Natural killer cell (primary cell): ENCODE data around the gene CGRRF1. TPM values are rescaled to one million over a fixed set of nuclear protein-coding genes. Genes with fewer than 3 reads are reported as not detected.

Source experiments
- ATAC-seq, 3 donors: fragments of 150-1000 bp in 2 of 3; fragments of 200-7000 bp in 1 of 3; cut with Tn5 transposase; 1 replicate in 1 of 3; 2 replicates in 2 of 3; pipeline ENCODE4 v1.10.0; 2021; ENCODE audit warnings: mild to moderate bottlenecking in 2 of 3, moderate library complexity in 2 of 3
- DNase-seq, 2 donors: peaks; one replicate each; pipeline versions ENCODE4 v3.0.0 to v3.0.0-alpha.2; 2013 to 2021; ENCODE audit warnings: mixed read lengths in 1 of 2
- H3K27ac ChIP-seq: one replicate; pipeline ENCODE4 v1.5.1; 2013; ENCODE audit warnings: mild to moderate bottlenecking, low read length
- H3K27me3 ChIP-seq: one replicate; pipeline ENCODE4 v1.6.1; 2013; ENCODE audit warnings: low read length; ENCODE audit not compliant: control insufficient read depth, insufficient read depth
- H3K36me3 ChIP-seq: one replicate; pipeline ENCODE4 v1.6.1; 2013; ENCODE audit warnings: low read length; ENCODE audit not compliant: control insufficient read depth, insufficient read depth
- H3K4me1 ChIP-seq: one replicate; pipeline ENCODE4 v1.6.1; 2013; ENCODE audit warnings: low read length; ENCODE audit not compliant: control insufficient read depth, insufficient read depth
- H3K4me3 ChIP-seq: one replicate; pipeline ENCODE4 v1.5.1; 2013; ENCODE audit warnings: low read length
- H3K9me3 ChIP-seq: one replicate; pipeline ENCODE4 v1.6.1; 2013; ENCODE audit warnings: low read length; ENCODE audit not compliant: control insufficient read depth, insufficient read depth
- H3K27ac Mint-ChIP-seq, 2 donors: one replicate each; pipeline ENCODE4 v1.8.0; 2022; ENCODE audit warnings: mild to moderate bottlenecking in 2 of 2, mixed read lengths in 2 of 2, moderate library complexity in 1 of 2
- H3K27me3 Mint-ChIP-seq, 2 donors: one replicate each; pipeline ENCODE4 v1.8.0; 2022; ENCODE audit warnings: low read depth in 2 of 2, mixed read lengths in 2 of 2
- H3K36me3 Mint-ChIP-seq: one replicate; pipeline ENCODE4 v1.8.0; 2022; ENCODE audit warnings: mixed read lengths
- H3K4me1 Mint-ChIP-seq, 2 donors: one replicate each; pipeline ENCODE4 v1.8.0; 2022; ENCODE audit warnings: mixed read lengths in 2 of 2
- H3K4me3 Mint-ChIP-seq: one replicate; pipeline ENCODE4 v1.8.0; 2022; ENCODE audit warnings: mild to moderate bottlenecking, moderate library complexity, mixed read lengths
- H3K9me3 Mint-ChIP-seq, 2 donors: one replicate each; pipeline ENCODE4 v1.8.0; 2022; ENCODE audit warnings: mixed read lengths in 2 of 2
- CTCF ChIP-seq: fragments of 200-600 bp; IDR thresholded peaks from one replicate; pipeline ENCODE4 v1.8.0; 2022; ENCODE audit warnings: antibody characterized with exemption
- WGBS: methylation state at CpG from one replicate; pipeline ENCODE4 v1.1.7; 2013; ENCODE audit warnings: missing lambda C conversion rate; ENCODE audit not compliant: insufficient coverage; 5-methylcytosine and 5-hydroxymethylcytosine counted together
- intact Hi-C: fragments of 100-400 bp; cut with micrococcal nuclease; formaldehyde crosslinking; loops from one replicate; pipeline ENCODE4 v1.14.2; 2022
- total RNA-seq, 4 donors: library from RNA; stranded (reverse); fragments of 120-200 nt in 1 of 4; gene quantifications; one replicate each; pipeline versions ENCODE4 v1.2.3 to v1.2.4, GENCODE V29; 2013 to 2022

The CGRRF1 gene
- total RNA-seq, 3 donors from 2014 or later (not counting 1 experiment from before 2014, with no cell fraction given) = 25.4 to 30.1 (median 26.7) TPM

DNA sequence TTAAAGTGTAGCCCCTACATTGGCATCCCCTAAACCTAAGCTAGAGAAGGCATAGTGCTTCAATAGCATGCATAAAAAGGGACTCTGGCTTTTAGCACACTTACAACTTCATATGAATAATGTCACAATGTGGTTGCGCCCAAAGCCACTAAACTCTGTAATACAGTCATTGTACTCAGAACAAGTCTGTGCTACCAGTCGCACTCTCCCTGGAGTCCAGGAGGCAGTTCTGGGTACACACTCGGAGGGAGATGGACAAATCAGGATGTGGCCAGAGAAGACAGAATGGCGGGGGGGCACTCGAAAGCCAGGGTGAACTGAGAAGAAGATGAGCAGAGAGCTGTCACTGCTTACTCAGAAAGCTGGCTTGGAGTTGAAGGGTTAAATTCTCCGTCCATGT, 67.8 kb downstream of the CGRRF1 start:
- no peaks in the 10 kb centered on the region for H3K27me3 ChIP-seq
- peaks cover 3% of the 10 kb centered on the region for H3K9me3 ChIP-seq
- no peaks in the 10 kb centered on the region for H3K36me3 ChIP-seq
- no peaks in the 10 kb centered on the region for H3K9me3 Mint-ChIP-seq
- no peak for TF ChIP-seq CTCF
- peaks cover 18% of the 10 kb centered on the region for H3K36me3 Mint-ChIP-seq
- 89% methylated on average over 6 of the region's 6 CpGs for WGBS
- H3K4me1 Mint-ChIP-seq = no peaks in the 10 kb centered on the region
- H3K4me3 Mint-ChIP-seq = no peak overlapping the region
- DNase-seq (no peak), ATAC-seq (no peak)
- H3K4me3 ChIP-seq = no peak overlapping the region
- H3K4me1 ChIP-seq = no peaks in the 10 kb centered on the region
- H3K27ac Mint-ChIP-seq = no peak overlapping the region
- peaks cover 49 to 56% of the 10 kb centered on the region in 2 donors for H3K27me3 Mint-ChIP-seq
- H3K27ac ChIP-seq = no peak overlapping the region
- intact Hi-C loops = no loop called here

DNA sequence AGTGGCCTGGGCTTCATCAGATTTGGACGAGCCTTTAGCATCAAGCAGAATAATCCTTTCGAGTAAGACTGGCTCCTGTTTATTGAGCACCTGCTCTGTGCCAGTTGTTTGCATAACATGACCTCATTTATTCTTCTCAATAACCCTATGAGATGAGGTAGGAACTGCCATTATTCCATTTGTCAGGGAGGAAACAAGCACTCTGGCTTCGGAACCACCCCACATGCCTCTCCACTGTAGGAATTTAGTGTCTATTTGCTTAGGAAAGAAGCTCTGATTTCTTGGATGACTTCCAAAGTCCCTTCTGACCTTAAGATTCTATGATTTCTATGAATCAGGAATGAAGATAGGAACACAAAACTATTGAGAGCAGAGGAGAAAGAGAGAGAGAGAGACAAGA, 68.3 kb downstream of the CGRRF1 start:
- Histone ChIP-seq H3K27ac (no peak overlapping the region), H3K4me3 (no peak overlapping the region), H3K27me3 (no peaks in the 10 kb centered on the region), H3K4me1 (no peaks in the 10 kb centered on the region), H3K9me3 (peaks cover 2% of the 10 kb centered on the region), H3K36me3 (no peaks in the 10 kb centered on the region)
- intact Hi-C loops = no loop called here
- DNase-seq (no peak), ATAC-seq (no peak)
- 100% methylated on average over 2 of the region's 3 CpGs for WGBS
- Mint-ChIP-seq H3K4me1 (no peaks in the 10 kb centered on the region), H3K36me3 (peaks cover 16% of the 10 kb centered on the region), H3K27ac (no peak overlapping the region), H3K27me3 (peaks cover 46 to 54% of the 10 kb centered on the region in 2 donors), H3K4me3 (no peak overlapping the region), H3K9me3 (no peaks in the 10 kb centered on the region)
- no peak for TF ChIP-seq CTCF

- whole genome bisulfite sequencing = 58% methylated on average over 1 of the region's 1 CpG
These were observed 69.9 kb downstream of the CGRRF1 start for GRCh38 chr14:54579621-54580020.

More at GRCh38 chr14:54579621-54580020, 69.9 kb downstream of the CGRRF1 start:
- no peak for TF ChIP-seq CTCF
- Mint-ChIP-seq H3K4me1 (no peaks in the 10 kb centered on the region), H3K27me3 (peaks cover 41 to 51% of the 10 kb centered on the region in 2 donors), H3K9me3 (no peaks in the 10 kb centered on the region), H3K4me3 (no peak overlapping the region), H3K27ac (no peak overlapping the region), H3K36me3 (no peaks in the 10 kb centered on the region)
- ATAC-seq (no peak), DNase-seq (no peak)
- Histone ChIP-seq H3K36me3 (no peaks in the 10 kb centered on the region), H3K4me3 (no peak overlapping the region), H3K27me3 (peaks cover 3% of the 10 kb centered on the region), H3K27ac (no peak overlapping the region), H3K9me3 (no peaks in the 10 kb centered on the region), H3K4me1 (no peaks in the 10 kb centered on the region)
- intact Hi-C loops = no loop called here
